Upper lobe of right lung (tissue), 1 donor: ENCODE measurements around the gene GNAI3. TPM values are rescaled to one million over a fixed set of nuclear protein-coding genes. Genes with fewer than 3 reads are reported as not detected.

Experiments
- ATAC-seq: fragments of 200-7000 bp; cut with Tn5 transposase; one replicate; pipeline ENCODE4 v1.9.1; 2020; ENCODE audit warnings: mild to moderate bottlenecking, moderate library complexity
- DNase-seq: peaks from one replicate; pipeline ENCODE4 v3.0.0-alpha.2; 2020
- H3K27ac ChIP-seq: fragments of 200-600 bp; one replicate; pipeline ENCODE4 v1.8.0; 2022
- H3K27me3 ChIP-seq: fragments of 200-600 bp; one replicate; pipeline ENCODE4 v1.8.0; 2022; ENCODE audit warnings: mild to moderate bottlenecking
- H3K36me3 ChIP-seq: fragments of 200-600 bp; one replicate; pipeline ENCODE4 v1.8.0; 2022
- H3K4me1 ChIP-seq: fragments of 200-600 bp; one replicate; pipeline ENCODE4 v1.8.0; 2022
- H3K4me3 ChIP-seq: fragments of 200-600 bp; one replicate; pipeline ENCODE4 v1.8.0; 2022; ENCODE audit warnings: mild to moderate bottlenecking
- H3K9me3 ChIP-seq: fragments of 200-600 bp; one replicate; pipeline ENCODE4 v1.8.0; 2022
- CTCF ChIP-seq: fragments of 200-600 bp; IDR thresholded peaks from one replicate; pipeline ENCODE4 v1.8.0; 2022; ENCODE audit warnings: antibody characterized with exemption
- intact Hi-C: fragments of 100-400 bp; cut with DNase I; formaldehyde crosslinking; loops from one replicate; pipeline ENCODE4 v1.11.0; 2022
- total RNA-seq: library from RNA; stranded (reverse); fragmentation: NEBNext Ultra II Directional; extraction: Animal tissue kit (Norgen Biotek cat#: 25700); gene quantifications from one replicate; pipeline ENCODE4 v1.2.1, GENCODE V29; 2021
- donor health status: DM: no; HTN: yes; CAD: no; lungs with severe emphysema.

The GNAI3 gene
- total RNA-seq, 1 donor from 2014 or later = 6.9 TPM

GRCh38 chr1:109502364-109502851 is 46.0 kb upstream of the GNAI3 start:
- no peak for ATAC-seq
- Histone ChIP-seq H3K9me3 (no peaks in the 10 kb centered on the region), H3K36me3 (no peaks in the 10 kb centered on the region), H3K27me3 (no peaks in the 10 kb centered on the region), H3K4me3 (no peak overlapping the region), H3K4me1 (peaks cover 45% of the 10 kb centered on the region), H3K27ac (peak overlapping the region; percentile 11)
- no peak for TF ChIP-seq CTCF
- intact Hi-C loops = no loop called here
- DNase-seq = no peak

GRCh38 chr1:109503935-109504334 is 44.5 kb upstream of the GNAI3 start:
- Histone ChIP-seq H3K36me3 (no peaks in the 10 kb centered on the region), H3K9me3 (no peaks in the 10 kb centered on the region), H3K27ac (peak overlapping the region; percentile 24), H3K27me3 (no peaks in the 10 kb centered on the region), H3K4me3 (no peak overlapping the region), H3K4me1 (peaks cover 41% of the 10 kb centered on the region)
- no peak for DNase-seq
- no peak for ATAC-seq
- intact Hi-C loops = no loop called here
- no peak for TF ChIP-seq CTCF

DNA sequence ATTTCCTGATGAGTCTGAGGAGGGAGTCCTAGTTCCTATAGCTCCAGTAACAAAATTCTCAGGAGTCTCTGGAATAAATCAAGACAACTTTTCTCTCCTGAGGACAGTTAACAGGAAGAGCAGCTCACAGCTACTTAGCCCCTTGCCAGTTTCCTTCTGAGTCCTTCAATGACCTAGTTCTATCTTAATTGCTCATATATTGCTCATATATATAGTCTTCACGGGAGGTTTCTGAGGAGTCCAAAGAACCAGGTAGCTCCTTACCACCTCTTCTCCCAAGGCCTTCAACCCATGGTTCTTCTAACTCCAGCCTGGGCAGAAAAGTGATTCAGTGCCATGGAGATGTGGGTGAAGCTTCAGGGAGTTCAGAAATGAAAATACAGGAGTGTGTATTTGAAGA is 43.4 kb upstream of the GNAI3 start:
- H3K4me1 ChIP-seq = peaks cover 32% of the 10 kb centered on the region
- DNase-seq (no peak), ATAC-seq (no peak)
- H3K27me3 ChIP-seq = no peaks in the 10 kb centered on the region
- no peak overlapping the region for H3K4me3 ChIP-seq
- H3K9me3 ChIP-seq = no peaks in the 10 kb centered on the region
- no peaks in the 10 kb centered on the region for H3K36me3 ChIP-seq
- intact Hi-C loops = no loop called here
- TF ChIP-seq CTCF = no peak
- no peak overlapping the region for H3K27ac ChIP-seq

- intact Hi-C loops = no loop called here
- no peaks in the 10 kb centered on the region for H3K9me3 ChIP-seq
- DNase-seq (no peak), ATAC-seq (no peak)
- H3K27me3 ChIP-seq = no peaks in the 10 kb centered on the region
- peak overlapping the region; percentile 68 for H3K4me3 ChIP-seq
- TF ChIP-seq CTCF = no peak
- no peak overlapping the region for H3K27ac ChIP-seq
- H3K4me1 ChIP-seq = peaks cover 15% of the 10 kb centered on the region
- no peaks in the 10 kb centered on the region for H3K36me3 ChIP-seq
Measured at GRCh38 chr1:109508001-109508872, 40.2 kb upstream of the GNAI3 start.

DNA sequence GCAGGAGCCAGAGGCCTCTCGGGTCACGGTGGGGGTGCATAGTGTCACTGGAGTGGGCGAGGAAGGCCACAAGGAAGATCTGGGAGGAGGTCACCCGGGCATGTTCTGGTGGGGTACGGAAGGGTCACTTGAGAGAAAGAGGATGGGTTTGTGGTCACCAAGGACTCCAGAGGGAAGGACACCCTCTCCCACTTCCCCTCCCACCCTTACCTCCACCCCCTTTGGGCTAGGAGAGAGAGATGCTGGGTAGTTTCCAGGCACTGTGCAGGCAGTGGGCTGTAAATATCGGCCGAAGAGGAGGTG is 39.6 kb upstream of the GNAI3 start:
- Histone ChIP-seq H3K36me3 (no peaks in the 10 kb centered on the region), H3K4me3 (peak overlapping the region; percentile 68), H3K27ac (no peak overlapping the region), H3K4me1 (peaks cover 12% of the 10 kb centered on the region), H3K9me3 (no peaks in the 10 kb centered on the region), H3K27me3 (no peaks in the 10 kb centered on the region)
- intact Hi-C loops = no loop called here
- DNase-seq (no peak), ATAC-seq (no peak)
- no peak for TF ChIP-seq CTCF
